NCI-H1694 (cell line): ENCODE data around the gene SP3.

Source experiments
- DNase-seq: peaks from one replicate; lab custom pipeline; 2025; lab: John Stamatoyannopoulos, UW

The SP3 gene

DNA sequence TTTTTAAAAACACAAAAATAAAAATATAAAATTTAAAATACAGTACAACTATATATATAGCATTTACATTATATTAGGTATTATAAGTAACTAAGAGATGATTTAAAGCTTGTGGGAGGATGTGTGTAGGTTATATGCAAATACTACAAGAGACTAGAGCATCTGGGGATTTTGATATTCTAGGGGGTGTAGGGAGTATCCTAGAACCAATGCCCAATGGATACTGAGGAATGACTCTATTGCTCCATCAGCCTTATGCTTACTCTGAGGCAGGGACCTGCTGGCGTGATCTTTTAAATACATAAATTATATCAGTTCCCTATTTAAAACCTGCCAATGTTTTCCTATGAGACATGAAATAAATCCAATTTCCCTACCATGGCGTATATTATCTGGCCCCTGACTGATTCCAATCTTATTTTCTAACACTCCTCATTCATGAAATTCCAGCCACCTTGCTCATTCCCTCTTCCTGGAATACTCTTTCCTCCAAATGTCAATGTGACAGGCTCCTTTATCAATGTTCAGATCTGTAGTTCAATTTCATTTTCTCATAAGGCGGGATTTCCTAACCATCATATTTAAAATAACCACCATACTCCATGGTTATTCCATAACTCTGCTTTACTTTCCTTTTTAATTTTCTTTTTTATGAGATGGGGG, 22.2 kb downstream of the SP3 start:
- DNase-seq = no peak

DNA sequence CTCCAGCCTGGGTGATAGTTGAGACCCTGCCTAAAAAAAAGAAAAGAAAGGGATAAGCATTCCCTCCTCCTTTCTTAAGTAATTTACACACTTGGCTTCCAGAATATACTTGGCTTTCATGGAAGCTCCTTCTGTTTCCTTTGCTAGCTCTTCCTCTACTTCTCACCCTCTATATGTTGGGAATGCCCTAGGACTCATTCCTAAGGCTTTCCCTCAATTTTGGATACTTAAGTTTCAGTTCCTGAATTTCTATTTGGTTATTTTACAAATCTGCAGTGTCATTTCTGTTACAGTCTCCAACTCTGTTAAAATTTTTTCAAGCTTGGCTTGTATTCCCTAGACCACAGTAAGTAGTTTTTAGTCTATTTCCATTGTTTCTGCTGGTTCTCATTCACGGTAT, 23.6 kb downstream of the SP3 start:
- no peak for DNase-seq

DNA sequence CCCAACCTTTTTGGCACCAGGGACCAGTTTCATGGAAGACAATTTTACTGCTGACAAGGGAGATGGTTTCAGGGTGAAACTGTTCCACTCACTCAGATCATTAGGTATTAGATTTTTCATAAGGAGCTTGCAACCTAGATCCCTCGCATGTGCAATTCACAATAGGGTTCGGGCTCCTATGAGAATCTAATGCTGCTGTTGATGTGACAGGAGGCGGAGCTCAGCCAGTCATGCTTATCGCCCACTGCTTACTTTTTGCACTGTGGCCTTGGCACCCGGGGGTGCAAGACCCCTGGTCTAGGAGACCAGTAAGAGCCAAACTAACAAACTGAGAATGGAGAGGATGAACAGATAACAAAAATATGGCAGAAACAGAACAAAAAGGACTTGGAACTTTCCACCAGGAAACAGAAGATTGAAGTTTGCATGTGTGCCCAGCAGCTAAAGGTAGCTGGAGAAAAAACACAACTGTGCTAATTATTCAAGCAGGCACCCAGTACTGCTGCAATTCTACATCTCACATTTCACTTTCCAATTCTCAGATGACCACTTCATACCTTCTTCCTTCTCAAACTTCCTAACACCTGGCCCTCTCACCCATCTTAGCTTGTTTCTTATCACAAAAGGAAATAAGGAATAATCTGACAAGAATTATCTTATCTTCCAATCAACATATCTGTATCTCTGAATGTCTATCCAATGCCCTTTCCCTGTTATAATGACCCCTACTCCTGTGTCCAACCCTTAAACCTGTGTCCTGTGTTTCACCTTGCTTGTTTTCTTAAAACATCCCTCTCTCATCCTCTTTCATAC, 24.8 kb downstream of the SP3 start:
- no peak for DNase-seq

DNA sequence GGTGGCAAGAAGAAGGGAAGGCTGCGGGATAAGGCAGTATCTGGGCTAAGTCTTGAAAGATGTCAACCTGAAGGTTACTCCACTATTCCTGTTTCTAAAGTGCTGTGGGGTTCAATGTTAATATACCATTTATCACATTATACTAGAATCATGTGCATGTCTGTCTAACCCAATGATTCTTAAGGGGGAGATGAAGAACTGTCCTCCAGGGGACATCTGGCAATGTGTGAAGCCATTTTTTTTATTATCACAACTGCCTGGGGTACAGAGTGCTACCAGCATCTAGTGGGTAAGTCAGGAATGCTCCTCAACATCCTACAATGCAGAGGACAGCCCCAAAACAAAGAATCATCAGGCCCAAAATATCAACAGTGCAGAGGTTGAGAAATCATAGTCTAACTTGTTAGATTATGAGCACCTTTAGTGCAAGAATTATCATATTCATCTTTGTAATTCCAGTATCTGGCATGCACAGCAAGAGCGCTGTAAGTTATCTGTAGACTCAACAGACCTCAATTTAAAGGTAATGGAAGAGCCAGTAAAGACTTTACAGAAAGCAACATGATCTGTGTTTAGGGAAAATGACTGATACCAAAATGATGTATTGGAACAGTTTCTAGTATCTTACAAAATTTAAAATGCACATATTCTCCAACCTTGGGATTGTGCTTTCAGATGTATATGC, 26.3 kb downstream of the SP3 start:
- no peak for DNase-seq

DNA sequence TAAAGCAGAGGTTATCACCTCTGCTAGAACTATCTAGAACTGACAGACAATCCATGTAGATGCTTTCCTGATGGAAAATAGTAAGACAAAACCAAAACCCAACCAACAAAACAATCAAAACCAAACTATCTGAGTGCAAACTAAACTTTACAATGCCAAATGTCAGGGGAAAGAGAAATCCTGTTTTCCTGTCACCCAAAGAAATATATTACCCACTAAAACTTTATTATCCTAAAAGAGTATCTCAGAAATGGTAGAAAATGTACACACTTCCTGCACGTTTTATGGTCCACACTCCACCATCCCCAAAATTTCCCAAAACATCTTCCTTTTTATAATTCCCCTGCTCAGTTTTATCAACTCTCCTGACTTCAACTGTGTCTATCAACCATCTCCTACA, 29.9 kb downstream of the SP3 start:
- DNase-seq = no peak

DNA sequence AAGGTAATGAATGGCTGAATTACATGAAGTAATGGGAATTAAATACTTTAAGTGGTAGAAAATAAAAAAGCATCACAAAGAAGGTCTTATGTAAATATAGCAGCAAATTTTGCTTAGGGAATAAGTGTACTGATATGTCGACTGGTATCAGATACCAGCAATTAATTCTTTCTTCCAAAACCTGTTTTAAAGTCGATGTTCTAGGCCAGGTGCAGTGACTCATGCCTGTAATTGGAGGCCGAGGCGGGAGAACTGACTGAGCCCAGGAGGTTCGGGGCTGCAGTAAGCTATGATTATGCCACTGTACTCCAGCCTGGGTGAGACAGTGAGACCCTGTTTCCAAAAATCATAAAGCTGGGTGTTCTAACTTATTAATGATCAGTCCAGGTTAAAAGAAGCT, 30.3 kb downstream of the SP3 start:
- no peak for DNase-seq

DNA sequence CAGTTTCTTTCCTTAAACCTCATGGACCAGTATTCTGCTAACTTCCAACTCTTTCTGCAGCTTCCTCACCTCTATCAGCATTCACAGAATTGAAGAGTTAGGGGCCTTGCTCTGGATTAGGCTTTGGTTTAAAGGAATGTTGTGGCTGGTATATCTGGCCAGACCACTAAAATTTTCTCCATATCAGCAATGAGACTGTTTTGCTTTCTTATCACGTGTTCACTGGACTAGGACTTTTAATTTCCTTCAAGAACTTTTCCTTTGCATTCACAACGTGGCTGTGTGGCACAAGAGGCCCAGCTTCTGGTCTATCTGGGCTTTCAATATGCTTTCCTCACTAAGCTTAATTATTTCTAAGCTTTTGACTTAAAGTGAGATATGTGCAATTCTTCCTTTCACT, 33.4 kb downstream of the SP3 start:
- DNase-seq = no peak

DNA sequence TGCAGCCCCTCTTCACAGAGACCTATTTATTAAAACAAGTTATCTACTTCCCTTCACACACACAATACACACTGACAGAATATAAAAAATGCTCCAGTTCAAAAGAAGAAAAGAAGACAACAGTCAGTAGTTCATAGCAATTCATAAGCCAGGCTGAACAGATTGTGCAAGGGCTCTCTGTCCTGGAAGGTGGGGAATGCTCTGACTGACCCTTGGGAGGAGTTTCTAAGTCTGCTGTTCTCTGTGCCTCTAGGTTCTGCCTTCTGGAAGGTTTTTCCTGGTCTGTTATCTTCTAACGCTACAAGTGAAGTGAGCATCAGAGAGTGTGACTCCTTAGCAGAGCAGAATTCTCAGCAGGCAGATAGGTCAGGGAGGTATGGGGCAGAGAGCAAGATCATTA, 35.7 kb downstream of the SP3 start:
- DNase-seq = no peak

DNA sequence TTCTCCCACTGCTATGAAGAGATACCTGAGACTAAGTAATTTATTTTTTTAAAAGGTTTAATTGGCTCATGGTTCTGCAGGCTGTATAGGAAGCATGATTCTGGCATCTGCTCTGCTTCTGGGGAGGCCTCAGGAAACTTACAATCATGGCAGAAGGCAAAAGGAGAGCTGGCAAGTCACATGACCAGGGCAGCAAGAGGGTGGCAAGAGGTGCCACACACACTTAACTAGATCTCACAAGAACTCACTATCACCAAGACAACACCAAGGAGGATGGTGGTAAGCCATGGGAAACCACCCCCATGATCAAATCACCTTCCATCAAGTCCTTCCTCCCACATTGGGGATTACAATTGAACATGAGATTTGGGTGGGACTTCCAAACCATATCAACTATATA, 38.3 kb downstream of the SP3 start:
- no peak for DNase-seq

DNA sequence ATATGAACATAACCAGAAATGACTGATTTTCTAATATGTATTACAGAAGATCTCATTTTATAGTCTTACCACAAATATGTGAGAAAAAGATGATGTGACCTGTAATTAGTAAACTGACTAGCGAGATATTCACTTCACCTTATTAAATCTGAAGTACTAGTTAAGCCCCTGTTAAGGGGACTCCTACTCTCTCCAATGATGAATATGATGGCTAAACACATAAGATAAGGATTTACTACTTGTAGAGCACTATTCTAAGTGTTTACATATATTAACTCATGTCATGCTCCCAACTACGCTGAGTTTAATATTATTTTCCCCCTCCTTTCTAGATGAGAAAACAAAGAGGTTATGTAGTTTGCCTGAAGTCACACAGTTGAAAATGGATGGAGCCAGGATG, 40.9 kb downstream of the SP3 start:
- no peak for DNase-seq

DNA sequence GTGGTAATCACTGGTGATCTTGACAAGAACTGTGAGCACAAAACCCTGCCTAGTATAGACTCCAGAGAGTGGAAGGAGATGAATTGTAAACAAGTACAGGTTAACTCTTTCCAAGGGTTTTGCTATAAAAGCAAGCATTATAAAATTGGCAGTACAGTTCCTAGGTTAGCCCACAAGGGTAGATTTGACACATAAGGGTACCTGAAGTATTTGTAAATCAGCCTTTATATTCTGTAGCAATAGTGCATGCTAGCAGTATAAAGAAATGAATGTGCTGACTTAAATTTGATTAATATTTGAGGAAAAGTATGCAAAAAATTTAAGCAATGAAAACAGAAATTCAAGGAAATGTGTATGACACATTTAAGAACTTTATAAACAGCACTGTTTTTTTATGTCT, 42.4 kb downstream of the SP3 start:
- DNase-seq = no peak

DNA sequence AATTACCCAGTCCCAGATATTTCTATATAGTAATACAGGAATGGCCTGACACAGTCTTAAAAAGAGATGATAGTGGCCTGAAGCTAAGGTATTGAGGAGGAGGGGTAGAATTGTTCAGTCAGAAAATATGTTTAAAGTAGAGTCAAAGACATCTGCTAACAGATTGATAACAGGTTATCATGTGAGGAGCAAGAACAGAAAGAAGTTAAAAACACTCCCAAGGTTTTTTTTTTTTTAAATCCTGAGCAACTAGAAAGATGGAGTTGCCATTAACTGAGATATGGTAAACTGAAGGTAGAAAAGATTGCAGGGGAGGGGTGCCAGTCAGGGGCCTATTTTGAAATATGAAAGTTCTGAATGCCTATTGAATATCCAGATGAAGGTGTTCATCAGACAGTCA, 43.1 kb downstream of the SP3 start:
- no peak for DNase-seq

DNA sequence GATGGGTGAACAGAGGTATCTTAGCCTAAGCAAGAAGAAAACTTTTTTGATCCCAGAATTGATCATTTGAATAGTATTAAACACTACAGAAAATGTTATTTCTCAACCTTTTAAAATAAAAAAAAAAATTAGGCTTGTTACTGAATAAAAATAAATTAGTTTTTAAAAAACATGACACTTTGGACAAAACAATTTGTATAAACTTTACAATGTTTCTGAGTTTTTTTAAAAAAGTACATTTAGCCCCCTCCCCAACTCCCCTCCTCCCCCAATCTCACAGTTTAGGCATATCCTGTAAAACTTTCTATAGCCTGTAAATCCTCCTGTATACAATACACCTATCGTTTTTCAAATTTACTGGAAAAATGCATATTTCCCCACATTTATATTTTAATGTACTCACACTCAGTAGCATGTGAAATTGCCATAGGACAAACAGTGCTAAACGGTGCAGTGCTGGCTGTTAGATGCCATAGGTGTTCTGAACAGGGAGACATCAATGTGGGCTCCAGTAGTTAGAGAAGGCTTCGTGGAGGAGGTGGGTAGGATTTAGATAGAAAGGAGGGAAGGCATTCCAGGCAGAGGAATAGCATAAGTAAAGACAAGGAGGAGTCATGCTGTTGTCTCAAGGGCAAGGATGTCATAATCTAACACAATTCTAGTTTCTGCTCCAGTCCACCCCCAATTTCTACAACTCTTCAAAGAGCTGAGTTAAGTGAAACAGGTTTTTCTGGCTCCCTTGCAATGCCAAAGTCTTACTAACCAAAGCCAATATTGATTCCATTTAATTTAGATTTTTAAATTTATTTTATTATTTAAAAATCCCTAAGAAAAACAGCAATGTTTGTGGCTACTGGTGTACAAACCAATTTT, 50.9 kb downstream of the SP3 start:
- DNase-seq = no peak

DNA sequence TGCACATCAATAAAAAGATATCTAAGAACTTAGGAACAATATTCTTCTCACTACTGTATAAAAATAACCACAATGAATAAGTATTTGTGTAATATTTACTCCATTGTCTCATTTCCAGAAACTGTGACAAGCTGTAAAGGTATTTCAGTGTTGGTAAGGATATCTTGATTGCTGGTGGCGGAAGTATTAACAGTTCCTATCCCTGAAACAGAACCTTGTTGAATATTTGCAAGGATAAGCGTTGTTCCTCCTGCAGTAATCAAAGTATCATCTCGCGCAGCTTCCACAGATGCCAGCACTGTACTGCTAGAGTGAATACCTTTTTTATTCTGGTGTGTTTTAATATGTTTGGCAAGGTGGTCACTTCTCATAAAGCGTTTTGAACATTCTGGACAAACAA, 55.3 kb downstream of the SP3 start:
- DNase-seq = no peak

DNA sequence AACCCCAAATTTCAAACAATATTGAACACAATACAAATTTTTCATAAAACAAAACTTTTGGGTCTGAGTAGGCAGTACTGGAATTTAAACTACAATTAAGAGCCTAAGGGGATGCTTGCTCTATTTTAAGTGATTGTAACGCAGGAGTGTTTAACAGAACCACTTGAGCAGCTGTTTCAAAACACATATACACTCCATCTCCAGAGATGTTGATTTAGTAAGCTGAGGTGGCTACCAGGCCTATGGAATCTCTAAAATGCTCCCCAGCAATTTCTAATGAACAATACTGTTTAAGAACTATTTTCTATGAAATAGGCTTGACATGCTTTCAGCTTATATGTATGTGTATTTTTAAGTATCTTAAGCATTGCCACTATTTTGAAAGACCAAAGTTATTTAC, 58.5 kb downstream of the SP3 start:
- no peak for DNase-seq

DNA sequence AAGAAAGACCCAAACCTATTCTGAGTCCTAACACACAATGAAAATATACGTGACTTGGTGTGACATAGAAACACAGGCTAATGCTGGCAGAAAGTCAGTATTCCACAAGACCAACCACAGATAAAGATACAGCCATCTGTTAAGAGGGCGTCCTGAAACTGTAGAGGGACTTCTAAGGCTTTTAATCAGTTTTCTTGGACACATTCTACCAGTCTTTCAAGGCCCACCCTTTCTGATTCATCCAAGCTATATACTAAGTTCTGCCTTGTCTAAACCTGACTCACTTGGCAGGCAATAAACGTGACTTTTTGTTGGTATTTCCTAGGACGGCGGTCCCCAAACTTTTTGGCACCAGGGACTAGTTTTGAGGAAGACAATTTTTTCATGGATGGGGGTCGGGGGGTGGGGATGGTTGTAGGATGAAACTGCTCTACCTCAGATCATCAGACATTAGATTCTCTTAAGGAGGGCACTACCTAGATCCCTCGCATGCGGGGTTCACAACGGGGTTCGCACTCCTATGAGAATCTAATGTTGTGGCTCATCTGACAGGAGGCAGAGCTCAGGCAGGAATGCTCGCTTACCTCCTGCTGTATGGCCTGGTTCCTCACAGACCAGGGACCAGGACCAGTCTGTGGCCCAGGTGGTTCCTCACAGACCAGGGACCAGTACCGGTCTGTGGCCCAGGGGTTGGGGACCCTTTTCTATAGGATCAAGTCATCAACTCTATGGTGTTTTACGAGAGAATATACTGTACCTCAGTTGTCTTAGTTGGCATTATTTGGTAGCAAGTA, 61.4 kb downstream of the SP3 start:
- no peak for DNase-seq

DNA sequence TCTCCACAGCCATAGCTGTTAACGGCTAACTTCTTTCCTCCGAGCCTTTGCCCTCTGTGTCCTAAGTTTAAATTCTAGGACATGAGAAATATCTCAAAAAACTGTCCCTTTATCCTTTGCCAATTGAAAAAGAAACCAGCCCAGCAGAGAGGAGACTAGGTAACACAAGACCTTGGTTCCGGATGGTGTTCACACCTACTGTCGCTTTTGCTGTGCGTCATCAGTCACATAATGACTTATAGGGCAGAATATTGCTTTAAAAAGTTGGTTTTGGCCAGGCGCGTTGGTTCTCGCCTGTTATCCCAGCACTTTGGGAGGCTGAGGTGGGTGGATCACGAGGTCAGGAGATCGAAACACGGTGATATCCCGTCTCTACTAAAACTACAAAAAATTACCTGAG, 66.2 kb downstream of the SP3 start:
- no peak for DNase-seq

DNA sequence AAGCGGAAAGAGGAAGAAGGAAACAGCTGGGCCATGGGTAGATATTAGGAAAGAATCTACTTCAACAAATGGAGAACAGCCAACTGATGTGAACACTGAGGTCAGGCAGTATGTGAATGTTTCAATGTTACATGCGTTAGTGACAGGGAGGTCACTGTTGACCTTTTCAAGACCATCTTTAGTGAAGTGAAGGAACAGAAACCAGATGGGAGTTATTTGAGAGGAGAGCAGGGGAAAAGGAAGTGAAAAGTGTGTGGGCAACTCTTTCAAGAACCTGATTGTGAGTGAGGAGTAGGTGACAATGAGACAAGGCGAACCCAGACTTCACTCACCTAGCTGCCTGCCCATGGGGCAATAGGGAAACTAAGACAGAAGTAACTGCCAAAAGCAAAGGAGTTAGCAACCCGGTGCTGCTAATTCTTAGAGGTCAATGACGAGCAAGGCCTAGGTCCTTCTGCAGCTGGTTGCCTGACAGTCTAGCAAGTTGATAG, 67.0 kb downstream of the SP3 start:
- DNase-seq = no peak

DNA sequence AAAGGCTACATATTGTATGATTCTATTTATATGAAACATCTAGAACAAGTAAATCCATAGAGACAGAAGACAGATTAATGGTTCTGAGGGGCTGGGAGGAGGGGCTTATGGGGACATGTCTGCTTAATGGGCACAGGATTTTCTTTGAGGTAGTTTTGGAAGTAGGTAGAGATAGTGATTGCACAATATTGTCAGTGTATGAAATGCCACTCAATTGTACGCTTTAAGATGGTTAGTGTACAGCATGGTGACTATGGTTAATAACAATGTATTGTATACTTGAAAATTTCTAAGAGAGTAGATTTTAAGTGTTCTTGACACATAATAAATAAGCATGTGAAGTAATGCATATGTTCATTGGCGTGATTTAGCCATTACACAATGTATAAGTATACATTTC, 68.4 kb downstream of the SP3 start:
- DNase-seq = no peak

DNA sequence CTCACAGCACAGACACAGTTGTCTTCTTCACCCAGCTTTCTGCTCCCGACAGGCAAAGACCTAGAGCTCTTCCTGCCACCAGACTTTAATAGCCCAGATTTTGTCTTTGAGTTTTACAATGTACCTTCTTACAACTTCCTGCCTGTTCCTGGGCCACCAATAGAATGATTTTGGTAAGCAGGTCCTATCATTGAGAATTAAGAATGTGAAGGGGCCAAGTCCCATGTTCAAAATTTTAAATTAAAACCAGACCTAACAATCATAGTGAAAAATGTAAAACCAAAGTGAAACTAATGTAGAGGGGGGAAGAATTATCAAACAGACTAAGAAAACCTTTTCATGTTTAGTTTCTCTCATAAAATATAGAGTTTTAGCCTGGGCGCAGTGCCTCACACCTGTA, 72.8 kb downstream of the SP3 start:
- no peak for DNase-seq

DNA sequence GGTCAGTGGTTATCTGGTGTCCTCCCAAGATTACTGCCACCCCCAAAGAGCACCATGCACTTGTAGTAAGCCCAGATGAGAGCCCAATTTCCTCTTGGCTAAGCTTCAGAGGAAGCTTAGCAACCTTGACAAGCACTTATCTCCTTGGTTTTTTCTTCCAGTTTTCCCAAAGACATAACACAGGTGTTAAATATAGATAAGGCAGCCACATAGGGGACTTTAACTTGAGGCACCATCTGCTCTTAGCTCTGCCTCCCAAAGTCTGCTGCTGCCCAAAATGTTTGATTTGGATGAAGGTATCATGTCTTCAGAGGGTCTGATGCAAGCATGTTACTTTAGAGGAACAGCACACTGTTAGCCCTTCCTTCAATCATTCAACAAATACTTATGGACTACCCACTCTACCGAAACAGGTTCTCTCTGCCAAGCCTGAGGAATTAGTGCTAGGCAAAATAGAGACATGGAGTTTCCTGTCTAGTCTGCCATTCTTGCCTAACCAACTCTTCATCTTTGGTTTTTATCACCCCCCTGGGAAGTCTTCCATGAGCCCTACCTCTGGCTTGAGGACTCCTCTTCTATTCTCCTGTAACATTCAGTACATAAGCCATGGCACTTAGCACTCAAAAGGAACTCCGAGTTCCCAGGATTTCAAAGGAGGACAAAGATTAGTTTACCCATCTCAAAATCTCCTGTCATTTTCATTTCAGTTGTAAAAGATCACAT, 73.7 kb downstream of the SP3 start:
- DNase-seq = no peak
